Stimulated activated effector memory CD8-positive, alpha-beta T cell treated with anti-CD3 and anti-CD28 coated beads, Interleukin-12 subunit alpha, Interleukin-12 subunit beta, amount 100 ng/mL, for 72 hours (primary cell): Measurements from ENCODE around the gene CIART.
"Not testable (repeated sequence)": the region's sequence is repeated elsewhere in the genome, so short reads cannot be mapped to it uniquely, and the experiment has no call there.

Experiments
- ATAC-seq: fragments of 150-1000 bp; cut with Tn5 transposase; 2 replicates; pipeline ENCODE4 v1.10.0; 2021
- DNase-seq, 2 donors: peaks; one replicate each; pipeline ENCODE4 v3.0.0; 2021 to 2022; ENCODE audit warnings: low spot score in 2 of 2
- H3K27ac Mint-ChIP-seq: one replicate; pipeline ENCODE4 v1.8.0; 2022; ENCODE audit warnings: mild to moderate bottlenecking, mixed read lengths
- H3K36me3 Mint-ChIP-seq: one replicate; pipeline ENCODE4 v1.8.0; 2022; ENCODE audit warnings: mild to moderate bottlenecking, mixed read lengths
- H3K4me1 Mint-ChIP-seq: one replicate; pipeline ENCODE4 v1.8.0; 2022; ENCODE audit warnings: mixed read lengths
- H3K4me3 Mint-ChIP-seq: one replicate; pipeline ENCODE4 v1.8.0; 2022; ENCODE audit warnings: mild to moderate bottlenecking, mixed read lengths
- H3K9me3 Mint-ChIP-seq: one replicate; pipeline ENCODE4 v1.8.0; 2022; ENCODE audit warnings: mixed read lengths

Gene CIART, protein sequence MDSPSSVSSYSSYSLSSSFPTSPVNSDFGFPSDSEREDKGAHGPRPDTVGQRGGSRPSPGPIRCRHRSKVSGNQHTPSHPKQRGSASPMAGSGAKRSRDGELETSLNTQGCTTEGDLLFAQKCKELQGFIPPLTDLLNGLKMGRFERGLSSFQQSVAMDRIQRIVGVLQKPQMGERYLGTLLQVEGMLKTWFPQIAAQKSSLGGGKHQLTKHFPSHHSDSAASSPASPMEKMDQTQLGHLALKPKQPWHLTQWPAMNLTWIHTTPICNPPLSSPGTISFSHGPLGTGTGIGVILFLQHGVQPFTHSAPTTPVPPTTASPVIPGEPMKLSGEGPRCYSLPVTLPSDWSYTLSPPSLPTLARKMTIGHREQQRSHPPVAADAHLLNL

DNA sequence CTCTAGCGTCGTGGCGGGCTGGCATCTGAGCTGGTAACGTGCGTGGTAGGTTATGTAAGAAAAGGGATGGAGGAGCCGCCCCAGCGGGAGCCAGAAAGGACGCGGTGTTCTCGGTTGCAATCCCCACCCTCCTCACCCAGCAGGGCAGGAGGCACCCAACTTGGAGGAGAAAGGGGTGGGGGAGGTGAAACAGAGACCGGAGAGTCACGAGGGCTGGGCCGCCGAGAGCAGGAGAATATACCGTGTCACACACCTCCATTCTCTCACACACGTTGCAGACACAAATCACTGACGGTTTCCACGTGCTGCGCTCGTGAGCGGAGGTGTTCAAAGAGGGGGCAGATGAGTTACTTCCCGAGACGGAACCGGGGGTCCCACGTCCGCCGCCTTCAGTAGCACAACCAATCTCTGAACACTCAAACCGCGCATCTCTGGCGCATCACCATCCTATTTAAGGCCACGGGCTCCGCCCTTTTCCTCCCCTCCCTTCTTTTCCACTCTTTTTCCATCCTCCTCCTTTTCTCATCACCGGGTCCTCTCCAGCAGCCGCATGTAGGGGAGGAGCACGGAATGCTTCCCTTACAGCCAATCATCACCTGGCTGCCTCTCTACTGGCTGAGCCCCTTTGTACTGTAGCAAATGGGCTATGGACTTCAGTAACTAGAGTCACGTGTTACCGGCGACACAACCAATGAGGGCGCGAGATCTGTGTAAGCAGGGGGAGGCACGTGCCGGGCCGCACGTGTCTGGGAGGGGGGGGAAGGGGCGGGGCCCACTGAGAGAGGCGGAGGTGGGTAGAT is at the start of gene CIART:
Gene CIART, plus strand, starts transcription at position 797 of the 800 bp plus-strand sequence. CDS start 714 bp downstream, outside the sequence.
- peak; percentile 96 for ATAC-seq

DNA sequence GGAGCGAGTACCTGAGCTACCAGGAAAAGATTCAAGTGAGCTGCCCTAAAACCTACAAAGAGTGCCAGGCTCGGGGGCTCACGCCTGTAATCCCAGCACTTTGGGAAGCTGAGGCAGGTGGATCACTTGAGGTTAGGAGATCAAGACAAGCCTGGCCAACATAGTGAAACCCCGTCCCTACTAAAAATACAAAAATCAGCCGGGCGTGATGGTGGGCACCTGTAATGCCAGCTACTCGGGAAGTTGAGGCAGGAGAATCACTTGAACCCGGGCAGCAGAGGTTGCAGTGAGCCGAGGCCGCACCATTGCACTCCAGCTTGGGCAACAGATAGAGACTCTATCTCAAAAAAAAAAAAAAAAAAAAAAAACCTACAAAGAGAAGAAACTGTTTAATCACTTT is 49.4 kb upstream of the CIART start:
- H3K27ac Mint-ChIP-seq: not testable (repeated sequence)

More for the DNA sequence above, at the start of gene CIART:
- H3K9me3 Mint-ChIP-seq: no peaks in the 10 kb centered on the region
- no peaks in the 10 kb centered on the region for H3K36me3 Mint-ChIP-seq
- H3K4me1 Mint-ChIP-seq: peaks cover 30% of the 10 kb centered on the region
- peak within 1 kb of the TSS; percentile 75 for H3K4me3 Mint-ChIP-seq
- DNase-seq: peak; percentile 21 to 65
- H3K27ac Mint-ChIP-seq: peak within 1 kb of the TSS; percentile 75

DNA sequence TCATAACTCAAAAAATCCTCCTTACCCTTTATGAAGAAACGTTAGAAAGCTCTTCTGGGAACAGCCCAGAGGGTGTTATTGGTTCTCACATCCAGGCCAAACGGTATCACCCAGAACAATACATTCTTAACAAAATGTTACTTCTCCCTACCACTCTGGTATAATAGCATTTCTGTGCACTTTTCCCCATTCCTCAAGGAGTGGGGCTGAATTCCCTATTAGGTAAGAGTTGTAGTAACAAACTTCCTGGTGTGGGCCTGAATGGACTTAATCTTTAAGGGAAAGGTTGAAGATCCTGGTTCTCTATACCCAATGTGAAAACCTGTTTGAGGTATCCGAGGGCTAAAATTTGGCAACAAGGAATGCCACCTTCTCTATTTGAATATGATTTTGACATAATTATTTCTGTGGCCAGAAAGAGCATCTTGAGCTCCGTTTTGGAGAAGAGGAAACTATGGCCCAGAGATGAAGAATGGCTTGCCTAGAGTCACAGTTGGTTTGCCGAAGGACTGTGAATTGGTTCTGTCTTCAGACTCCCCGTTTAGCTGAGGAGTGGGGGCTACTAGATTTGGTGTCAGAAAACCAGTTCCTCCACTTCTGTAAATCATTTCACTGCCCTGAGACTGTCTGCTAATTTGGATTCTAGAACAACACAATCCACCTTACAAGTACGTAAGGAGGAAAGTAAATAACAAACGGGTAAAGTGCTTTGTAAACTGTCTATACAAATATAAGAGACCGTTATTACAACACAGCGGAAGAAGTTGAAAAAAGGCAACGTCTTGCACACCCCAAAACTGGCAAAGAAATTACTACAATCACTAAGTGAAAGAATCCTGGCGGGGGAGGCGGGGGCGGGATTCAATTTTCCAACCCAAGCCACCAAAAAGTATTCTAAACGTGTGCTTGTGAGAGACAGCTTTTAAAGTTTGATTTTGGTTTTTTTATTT is 48.7 kb upstream of the CIART start:
- DNase-seq (peak in 1 of 2 donors; percentile 53), ATAC-seq (no peak)
- H3K9me3 Mint-ChIP-seq: no peaks in the 10 kb centered on the region
- no peak overlapping the region for H3K27ac Mint-ChIP-seq
- peaks cover 20% of the 10 kb centered on the region for H3K4me1 Mint-ChIP-seq
- no peak overlapping the region for H3K4me3 Mint-ChIP-seq
- H3K36me3 Mint-ChIP-seq: no peaks in the 10 kb centered on the region

More for the DNA sequence above, 49.4 kb upstream of the CIART start:
- not testable (repeated sequence) for ATAC-seq, H3K9me3 Mint-ChIP-seq, H3K36me3 Mint-ChIP-seq, H3K4me3 Mint-ChIP-seq
- DNase-seq: peak in 1 of 2 donors; percentile 45
- peaks cover 20% of the 10 kb centered on the region for H3K4me1 Mint-ChIP-seq

DNA sequence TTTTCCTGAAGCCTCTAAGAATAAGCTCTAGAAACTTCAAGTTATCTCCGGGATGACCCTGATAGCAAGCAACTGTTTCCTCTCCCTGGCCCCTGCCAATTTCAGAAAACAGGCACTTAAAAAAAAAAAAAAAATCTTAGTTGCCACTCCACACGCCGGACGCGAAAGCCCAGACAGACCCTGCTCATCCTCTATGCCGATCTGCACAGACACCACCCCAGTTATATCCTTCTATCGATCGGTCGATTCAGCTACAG is 48.1 kb upstream of the CIART start:
- Mint-ChIP-seq H3K4me3 (no peak overlapping the region), H3K36me3 (no peaks in the 10 kb centered on the region), H3K4me1 (peaks cover 20% of the 10 kb centered on the region), H3K9me3 (no peaks in the 10 kb centered on the region), H3K27ac (no peak overlapping the region)
- DNase-seq (no peak), ATAC-seq (no peak)

DNA sequence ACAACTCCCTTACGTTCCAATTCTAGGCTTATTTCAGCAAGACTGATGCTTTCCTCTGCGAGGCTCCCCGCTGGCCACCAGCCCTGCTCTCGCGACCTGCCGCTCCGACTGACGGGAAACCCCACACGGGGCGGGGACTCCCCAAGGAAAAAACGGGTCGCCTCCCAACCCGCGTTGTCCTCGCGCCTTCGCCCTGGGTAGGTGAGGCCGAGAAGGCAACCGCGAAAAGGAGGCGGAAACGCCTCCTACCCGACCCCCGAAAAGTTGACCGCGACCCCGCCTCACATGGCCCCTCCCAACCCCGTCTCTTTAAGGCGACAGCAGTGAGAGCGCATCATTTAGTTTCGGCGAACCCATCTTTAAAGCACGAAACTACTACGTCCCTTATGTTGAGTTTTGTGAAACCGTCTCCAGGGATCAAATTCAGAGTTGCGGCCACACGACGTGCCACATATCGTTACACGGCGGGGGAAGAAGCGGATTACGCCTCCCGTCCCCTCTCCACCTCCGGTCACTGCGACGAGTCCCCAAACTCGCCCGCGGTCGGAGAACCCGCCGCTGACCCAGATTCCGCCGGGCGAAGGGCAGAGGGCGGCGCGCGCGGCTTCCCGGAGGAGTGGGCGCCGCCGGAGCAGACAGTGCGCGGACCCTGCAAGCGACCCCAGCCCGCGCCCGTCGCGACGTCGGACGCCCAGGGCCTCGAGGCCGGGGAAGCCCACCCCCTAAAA is 47.6 kb upstream of the CIART start:
- ATAC-seq (peak; percentile 74), DNase-seq (peak; percentile 85 to 97)
- Mint-ChIP-seq H3K27ac (no peak overlapping the region), H3K9me3 (no peaks in the 10 kb centered on the region), H3K4me3 (no peak overlapping the region), H3K4me1 (peaks cover 20% of the 10 kb centered on the region), H3K36me3 (no peaks in the 10 kb centered on the region)

DNA sequence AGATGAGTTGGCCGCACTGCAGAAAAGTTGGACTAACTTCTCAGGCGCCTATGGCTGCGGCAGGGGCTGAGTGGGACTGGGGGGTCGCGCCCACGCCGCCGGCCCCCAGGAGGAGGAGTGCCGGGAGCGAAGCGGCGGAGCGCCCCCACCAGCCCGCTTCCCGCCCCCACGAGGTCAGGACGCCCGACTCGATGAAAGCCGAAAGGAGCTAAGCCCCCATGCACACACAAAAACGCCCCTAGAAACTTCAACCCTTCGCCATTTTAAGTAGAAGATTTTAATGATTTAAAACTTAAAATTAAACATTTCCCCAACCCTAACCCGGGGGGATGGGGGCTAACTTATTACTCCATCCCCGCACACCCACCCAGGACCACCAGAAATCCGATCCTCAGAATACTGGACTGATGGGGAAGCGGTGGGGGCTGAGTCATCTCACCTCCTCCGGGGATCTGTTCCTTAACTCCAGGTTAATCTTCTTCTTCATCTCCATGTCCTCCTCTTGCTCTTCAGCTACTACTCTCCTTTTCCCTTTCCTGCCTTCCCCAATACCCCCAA is 47.0 kb upstream of the CIART start:
- no peaks in the 10 kb centered on the region for H3K36me3 Mint-ChIP-seq
- H3K4me3 Mint-ChIP-seq: no peak overlapping the region
- H3K9me3 Mint-ChIP-seq: no peaks in the 10 kb centered on the region
- DNase-seq: peak in 1 of 2 donors; percentile 76
- no peak overlapping the region for H3K27ac Mint-ChIP-seq
- no peak for ATAC-seq
- H3K4me1 Mint-ChIP-seq: peaks cover 20% of the 10 kb centered on the region

DNA sequence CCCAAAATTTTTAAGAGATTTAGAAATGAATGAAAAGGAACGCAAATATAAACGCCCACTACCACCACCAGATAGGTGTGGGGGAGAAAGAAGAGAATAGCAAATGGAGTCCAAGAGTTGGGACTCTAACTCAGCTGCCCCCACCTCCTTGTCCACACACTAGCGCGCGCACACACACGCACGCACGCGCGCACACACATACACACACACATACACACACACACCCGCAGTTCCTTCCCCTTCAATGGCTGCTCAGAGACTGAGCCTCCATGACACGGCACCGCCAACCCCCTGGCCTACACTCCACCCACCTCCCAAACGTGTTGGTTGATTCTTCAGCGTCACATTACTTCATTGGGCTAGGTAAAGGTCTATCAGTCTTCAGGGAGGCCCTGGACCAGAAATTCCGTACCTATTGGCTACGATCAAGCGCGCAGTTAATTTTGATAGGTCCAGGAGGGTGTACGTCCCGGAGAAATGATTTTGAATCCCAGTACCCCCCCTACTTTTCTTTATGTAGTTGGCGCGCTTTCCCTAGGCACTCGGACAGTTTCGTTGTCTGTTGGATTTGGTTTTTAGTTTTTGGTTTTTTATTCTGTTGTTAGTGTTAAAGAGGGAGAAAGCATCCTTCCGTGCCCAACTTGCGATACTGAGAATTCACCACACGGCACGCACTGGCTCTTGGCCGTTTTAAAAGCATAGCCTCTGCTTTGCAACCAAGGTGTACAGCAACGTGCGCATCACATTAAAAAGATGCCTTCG is 46.3 kb upstream of the CIART start, which contains the start of gene ANP32E:
Gene ANP32E, minus strand, starts transcription at position 261 of the 762 bp plus-strand sequence. CDS start 326 bp downstream, outside the sequence.
- H3K36me3 Mint-ChIP-seq: no peaks in the 10 kb centered on the region
- H3K4me1 Mint-ChIP-seq: peaks cover 20% of the 10 kb centered on the region
- ATAC-seq: peak; percentile 93
- no peaks in the 10 kb centered on the region for H3K9me3 Mint-ChIP-seq
- no peak within 1 kb of the TSS for H3K4me3 Mint-ChIP-seq
- H3K27ac Mint-ChIP-seq: no peak within 1 kb of the TSS
- DNase-seq: peak; percentile 72 to 93

DNA sequence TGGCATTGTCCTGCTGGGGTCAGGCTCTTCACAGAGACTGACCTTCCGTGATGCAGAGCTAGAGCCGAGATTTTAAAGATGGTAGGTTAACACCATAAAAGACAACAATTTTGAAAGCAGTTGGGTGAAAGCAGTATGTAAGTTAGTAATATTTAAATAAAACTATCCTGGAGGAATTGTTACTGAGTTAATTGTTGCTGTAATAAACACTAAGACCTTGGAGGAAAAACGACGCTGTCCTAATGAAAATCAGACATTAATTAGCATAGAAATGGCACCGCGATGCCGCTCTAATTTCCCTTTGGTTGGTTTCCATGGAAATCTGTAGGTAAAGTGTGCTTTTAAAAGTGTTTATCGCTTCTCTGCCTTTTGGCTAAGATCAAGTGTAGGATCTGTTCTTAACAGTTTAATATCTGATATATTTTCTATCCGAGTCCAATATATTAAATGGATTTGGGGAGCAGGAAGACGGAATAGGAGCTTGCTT is 45.7 kb upstream of the CIART start:
- H3K4me1 Mint-ChIP-seq: peaks cover 20% of the 10 kb centered on the region
- H3K27ac Mint-ChIP-seq: no peak overlapping the region
- no peaks in the 10 kb centered on the region for H3K9me3 Mint-ChIP-seq
- no peak overlapping the region for H3K4me3 Mint-ChIP-seq
- no peak for ATAC-seq
- H3K36me3 Mint-ChIP-seq: no peaks in the 10 kb centered on the region
- DNase-seq: no peak

DNA sequence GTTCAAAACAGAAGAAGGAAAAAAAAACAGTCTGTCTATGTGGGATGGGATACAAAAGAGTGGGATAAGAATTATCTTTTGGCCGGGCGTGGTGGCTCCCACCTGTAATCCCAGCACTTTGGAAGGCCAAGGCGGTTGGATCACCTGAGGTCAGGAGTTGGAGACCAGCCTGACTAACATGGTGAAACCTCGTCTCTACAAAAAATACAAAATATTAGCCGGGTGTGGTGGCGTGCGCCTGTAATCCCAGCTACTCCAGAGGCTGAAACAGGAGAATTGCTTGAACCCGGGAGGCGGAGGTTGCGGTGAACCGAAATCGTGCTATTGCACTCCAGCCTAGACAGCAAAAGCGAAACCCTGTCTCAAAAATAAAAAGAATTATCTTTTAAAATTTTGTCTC is 45.2 kb upstream of the CIART start:
- DNase-seq: peak in 1 of 2 donors; percentile 44
- H3K4me1 Mint-ChIP-seq: peaks cover 20% of the 10 kb centered on the region
- H3K4me3 Mint-ChIP-seq, H3K9me3 Mint-ChIP-seq, ATAC-seq, H3K27ac Mint-ChIP-seq, H3K36me3 Mint-ChIP-seq: not testable (repeated sequence)

DNA sequence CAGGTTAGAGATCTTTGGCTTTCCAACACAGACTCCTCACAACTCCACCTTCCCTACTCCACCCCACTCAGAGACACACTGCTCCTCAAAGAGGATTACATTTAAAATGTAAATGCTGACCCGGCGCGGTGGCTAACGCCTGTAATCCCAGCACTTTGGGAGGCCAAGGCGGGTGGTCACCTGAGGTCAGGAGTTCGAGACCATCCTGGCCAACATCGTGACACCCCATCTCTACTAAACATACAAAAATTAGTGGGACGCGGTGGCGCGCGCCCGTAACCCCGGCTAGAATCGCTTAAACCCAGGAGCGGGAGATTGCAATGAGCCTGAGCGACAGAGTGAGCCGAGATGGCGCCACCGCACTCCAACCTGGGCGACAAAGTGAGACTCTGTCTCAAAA is 44.6 kb upstream of the CIART start:
- Mint-ChIP-seq H3K27ac (no peak overlapping the region), H3K9me3 (no peaks in the 10 kb centered on the region), H3K36me3 (no peaks in the 10 kb centered on the region), H3K4me3 (no peak overlapping the region), H3K4me1 (peaks cover 18% of the 10 kb centered on the region)
- ATAC-seq: no peak
- DNase-seq: peak in 1 of 2 donors; percentile 47

DNA sequence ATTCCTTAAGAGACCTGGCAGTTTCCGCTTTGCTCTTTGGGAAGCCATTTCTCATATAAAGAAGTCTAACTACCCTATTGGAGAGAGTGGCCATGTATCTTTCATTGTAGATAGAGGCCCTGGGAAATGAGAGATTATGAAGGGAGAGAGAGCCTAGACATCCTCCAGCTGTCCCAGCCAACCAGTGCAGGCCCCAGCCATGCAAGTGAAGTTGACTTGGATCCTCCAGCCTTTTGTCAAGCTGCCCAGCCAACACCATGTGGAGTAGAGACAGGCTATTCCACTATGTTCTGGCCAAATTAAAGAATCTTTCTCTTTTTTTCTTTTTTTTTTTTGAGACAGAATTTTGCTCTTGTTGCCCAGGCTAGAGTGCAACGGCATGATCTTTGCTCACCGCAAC is 39.4 kb upstream of the CIART start:
- Mint-ChIP-seq H3K4me1 (no peaks in the 10 kb centered on the region), H3K4me3 (no peak overlapping the region), H3K9me3 (no peaks in the 10 kb centered on the region), H3K36me3 (no peaks in the 10 kb centered on the region), H3K27ac (no peak overlapping the region)
- no peak for DNase-seq
- no peak for ATAC-seq

DNA sequence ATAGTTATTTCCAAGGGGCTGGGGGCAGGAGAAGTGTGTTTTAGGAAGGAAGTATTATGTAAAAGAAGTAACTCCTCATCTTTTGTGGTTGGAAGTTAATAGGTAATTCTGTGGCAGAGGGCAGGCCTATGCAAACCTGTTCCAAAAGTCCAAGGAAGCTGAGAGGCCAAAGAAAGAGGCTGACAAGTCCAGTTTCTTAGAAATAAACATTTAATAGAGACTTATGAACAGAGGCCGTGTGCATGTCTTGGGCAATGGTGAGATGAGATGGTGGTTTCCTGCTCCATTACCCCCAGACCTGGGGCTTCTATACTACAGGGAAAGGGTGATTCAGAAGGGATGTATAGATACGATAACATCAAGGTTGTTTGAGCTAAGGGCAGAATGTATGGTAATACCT is 32.4 kb upstream of the CIART start:
- H3K4me3 Mint-ChIP-seq: no peak overlapping the region
- no peaks in the 10 kb centered on the region for H3K9me3 Mint-ChIP-seq
- no peak overlapping the region for H3K27ac Mint-ChIP-seq
- no peaks in the 10 kb centered on the region for H3K36me3 Mint-ChIP-seq
- H3K4me1 Mint-ChIP-seq: no peaks in the 10 kb centered on the region
- no peak for DNase-seq
- ATAC-seq: no peak

DNA sequence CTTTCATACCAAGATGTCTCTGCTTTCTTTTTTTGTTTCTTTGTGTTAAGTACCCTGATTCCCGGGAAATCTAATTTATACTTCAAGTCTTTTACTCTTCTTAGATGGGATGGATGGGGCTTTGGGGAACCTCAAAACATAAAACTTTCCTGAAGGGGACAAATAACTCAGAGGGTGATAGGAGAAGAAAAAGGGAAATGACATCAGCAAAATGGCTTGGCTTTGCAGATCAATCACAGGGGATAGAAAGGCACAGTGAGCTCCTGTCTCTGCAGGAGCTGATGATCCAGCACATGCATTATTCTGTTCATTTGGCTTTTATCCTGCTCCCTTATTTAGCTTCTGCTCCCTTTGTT is 26.2 kb upstream of the CIART start:
- Mint-ChIP-seq H3K9me3 (no peaks in the 10 kb centered on the region), H3K27ac (no peak overlapping the region), H3K4me1 (peaks cover 14% of the 10 kb centered on the region), H3K36me3 (peaks cover 6% of the 10 kb centered on the region), H3K4me3 (peak overlapping the region; percentile 55)
- ATAC-seq (no peak), DNase-seq (no peak)
